Mucosa of gallbladder (tissue), 1 donor: ENCODE data around the gene TSPYL2. TPM values are rescaled to one million over a fixed set of nuclear protein-coding genes. Genes with fewer than 3 reads are reported as not detected.

ENCODE experiments used
- DNase-seq: peaks from one replicate; pipeline ENCODE4 v3.0.0-alpha.2; 2020; ENCODE audit warnings: low spot score
- total RNA-seq: library from RNA; stranded (reverse); gene quantifications from one replicate; pipeline ENCODE4 v1.2.1, GENCODE V29; 2021
- donor health status: DM: no; HTN: no; CAD: no.

TSPYL2 gene
- total RNA-seq, 1 donor from 2014 or later: 34.8 TPM

GRCh38 chrX:53080628-53081580 is 1.3 kb upstream of the TSPYL2 start:
- DNase-seq: no peak

- no peak for DNase-seq
Measured at GRCh38 chrX:53082773-53083616, 828 bp downstream of the TSPYL2 start.

- DNase-seq: no peak
Measured at GRCh38 chrX:53084043-53084570, 1.9 kb downstream of the TSPYL2 start.

- no peak for DNase-seq
Measured at GRCh38 chrX:53084863-53085262, 2.7 kb downstream of the TSPYL2 start.

GRCh38 chrX:53085661-53086229 is 3.6 kb downstream of the TSPYL2 start:
- DNase-seq: no peak

- no peak for DNase-seq
Measured at GRCh38 chrX:53086464-53086863, 4.3 kb downstream of the TSPYL2 start.

GRCh38 chrX:53087388-53087831 is 5.2 kb downstream of the TSPYL2 start:
- no peak for DNase-seq

GRCh38 chrX:53088136-53088974 is 6.2 kb downstream of the TSPYL2 start:
- DNase-seq: peak; percentile 81

GRCh38 chrX:53089224-53089842 is 7.2 kb downstream of the TSPYL2 start:
- DNase-seq: peak; percentile 62

GRCh38 chrX:53089925-53090324 is 7.8 kb downstream of the TSPYL2 start:
- DNase-seq: no peak

GRCh38 chrX:53091354-53091753 is 9.2 kb downstream of the TSPYL2 start:
- DNase-seq: no peak

- DNase-seq: peak; percentile 69
Measured at GRCh38 chrX:53093177-53093655, 11.0 kb downstream of the TSPYL2 start.

- peak; percentile 90 for DNase-seq
Measured at GRCh38 chrX:53093748-53094581, 11.8 kb downstream of the TSPYL2 start, which contains the start of gene KANTR. Gene KANTR, plus strand, starts transcription at chrX:53094142. Its CDS starts 30,131 bp downstream, at chrX:53124273.

GRCh38 chrX:53094582-53094905 is 12.4 kb downstream of the TSPYL2 start:
- DNase-seq: no peak

- no peak for DNase-seq
Measured at GRCh38 chrX:53095796-53096195, 13.6 kb downstream of the TSPYL2 start.

- DNase-seq: no peak
Measured at GRCh38 chrX:53114864-53115549, 32.8 kb downstream of the TSPYL2 start.

- no peak for DNase-seq
Measured at GRCh38 chrX:53115550-53115874, 33.3 kb downstream of the TSPYL2 start.

- no peak for DNase-seq
Measured at GRCh38 chrX:53116101-53116500, 33.9 kb downstream of the TSPYL2 start.

GRCh38 chrX:53122013-53122412 is 39.8 kb downstream of the TSPYL2 start:
- DNase-seq: no peak
